DOHH2 (cell line): ENCODE results near the gene ZNF883.

ENCODE experiments used
- CTCF ChIP-seq: fragments of 200-600 bp; sonication (generic); IDR thresholded peaks from one replicate; pipeline ENCODE4 v1.5.1; 2014; ENCODE audit warnings: antibody characterized with exemption, mild to moderate bottlenecking, low read depth, low read length; ENCODE audit not compliant: poor library complexity, severe bottlenecking
- EZH2phosphoT487 ChIP-seq: fragments of 200-600 bp; sonication (generic); IDR thresholded peaks from 2 replicates; pipeline ENCODE4 v1.6.1; 2017; ENCODE audit warnings: borderline replicate concordance, mild to moderate bottlenecking, antibody characterized with exemption, low read length, moderate library complexity, mixed read lengths

- TF ChIP-seq CTCF, result peak; percentile 65
- TF ChIP-seq EZH2phosphoT487, result no peak
Measured at GRCh38 chr9:112971415-112971814, 40.6 kb downstream of the ZNF883 start.
